ENCODE measurements around the gene CPOX.
"Not testable (repeated sequence)": the region's sequence is repeated elsewhere in the genome, so short reads cannot be mapped to it uniquely, and the experiment has no call there.

Gene CPOX

DNA sequence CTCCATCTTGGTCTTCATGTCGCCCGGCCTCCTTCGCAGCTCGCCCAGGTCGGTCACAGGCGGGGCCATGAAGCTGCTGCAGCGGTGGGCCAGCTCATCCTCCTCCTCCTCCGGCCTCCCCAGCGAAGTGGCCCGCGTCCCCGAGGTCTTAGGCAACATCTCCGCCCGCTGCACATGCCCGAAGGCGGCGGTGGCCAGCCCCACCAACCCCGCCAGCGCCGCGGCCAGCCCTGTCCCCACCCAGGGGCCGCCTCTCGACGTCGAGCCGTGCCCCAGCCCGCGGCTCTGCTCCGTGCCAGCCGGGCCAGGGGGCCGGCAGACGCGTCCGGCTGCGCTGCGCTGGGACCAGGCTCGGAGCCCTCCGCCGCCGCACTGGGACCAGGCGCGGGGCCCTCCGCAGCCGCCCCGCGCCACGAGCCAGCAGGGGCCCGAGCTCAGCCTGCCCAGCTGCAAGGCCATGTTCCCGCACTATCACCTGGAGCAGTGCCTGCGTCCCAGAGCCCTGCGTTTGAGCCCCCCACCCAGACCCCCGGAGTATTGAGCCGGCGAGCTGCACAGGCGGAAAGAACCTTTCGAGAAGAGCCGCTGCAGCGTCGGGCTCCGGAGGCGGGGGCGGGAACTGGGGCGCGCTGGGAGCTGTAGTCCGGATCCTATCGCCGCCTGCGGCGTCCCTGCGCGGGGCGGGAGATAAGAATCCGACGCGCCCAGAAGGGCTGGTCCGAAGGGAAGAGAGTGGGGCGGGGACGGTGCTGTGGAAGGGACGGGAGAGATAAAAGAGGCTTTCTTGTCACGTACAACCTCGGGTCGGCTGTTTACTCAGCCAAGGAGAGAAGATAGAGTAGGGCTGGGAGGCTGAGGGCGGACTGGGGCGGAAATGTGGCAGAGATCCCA lies at the start of gene CPOX:
Gene CPOX, minus strand, starts transcription at position 566 of the 891 bp plus-strand sequence. Its CDS starts 107 bp downstream, at position 459.
- DNase-seq (ENCODE audit: low read depth), result peak; percentile 59

GRCh38 chr3:98642769-98643168 lies 49.4 kb upstream of the CPOX start:
- DNase-seq (ENCODE audit: low read depth), result not testable (repeated sequence)

GRCh38 chr3:98641756-98642155 lies 48.3 kb upstream of the CPOX start:
- not testable (repeated sequence) for DNase-seq (ENCODE audit: low read depth)

- DNase-seq (ENCODE audit: low read depth), result not testable (repeated sequence)
Observed at GRCh38 chr3:98638515-98638914, 45.1 kb upstream of the CPOX start.

DNA sequence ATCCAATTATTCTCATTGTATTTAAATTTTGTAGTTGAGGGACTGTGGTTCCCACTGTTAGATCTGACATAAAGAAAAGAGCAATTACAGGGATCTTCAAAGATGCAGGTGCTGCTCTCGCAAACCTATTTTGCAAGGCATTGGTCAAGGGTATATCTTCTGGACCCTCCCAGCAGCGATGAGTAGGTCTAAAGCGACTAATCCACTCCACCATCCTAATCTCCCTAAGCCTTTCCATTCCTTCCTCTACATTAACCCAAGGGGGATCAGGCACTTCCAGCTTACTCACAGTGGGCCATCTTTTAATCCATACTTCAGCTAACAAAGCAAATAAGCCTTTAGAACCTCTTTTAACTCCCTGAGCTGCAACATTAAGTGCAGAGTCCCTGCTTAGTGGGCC lies 37.0 kb upstream of the CPOX start:
- DNase-seq (ENCODE audit: low read depth), result no peak

GRCh38 chr3:98628317-98628716 lies 34.9 kb upstream of the CPOX start:
- no peak for DNase-seq (ENCODE audit: low read depth)

DNA sequence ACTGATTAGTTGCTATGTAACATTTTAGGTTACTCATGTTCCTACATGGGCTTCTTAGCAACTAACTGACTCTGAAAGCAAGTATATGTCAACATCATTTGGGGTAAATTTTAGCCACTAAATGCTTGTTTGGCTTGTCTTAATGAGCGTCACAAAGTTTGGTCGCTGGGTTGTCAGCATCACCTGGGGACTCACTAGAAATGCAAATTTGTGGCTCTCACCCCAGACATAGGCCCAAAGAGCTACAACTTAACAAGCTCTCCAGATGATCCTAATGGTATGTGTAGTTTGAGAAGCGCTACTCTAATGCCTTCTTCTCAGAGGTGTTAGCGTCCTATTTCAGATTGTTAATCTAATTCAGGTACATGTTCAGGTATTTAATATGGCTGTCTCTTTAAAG lies 32.7 kb upstream of the CPOX start:
- DNase-seq (ENCODE audit: low read depth), result no peak

GRCh38 chr3:98623572-98624280 lies 30.3 kb upstream of the CPOX start:
- no peak for DNase-seq (ENCODE audit: low read depth)

DNA sequence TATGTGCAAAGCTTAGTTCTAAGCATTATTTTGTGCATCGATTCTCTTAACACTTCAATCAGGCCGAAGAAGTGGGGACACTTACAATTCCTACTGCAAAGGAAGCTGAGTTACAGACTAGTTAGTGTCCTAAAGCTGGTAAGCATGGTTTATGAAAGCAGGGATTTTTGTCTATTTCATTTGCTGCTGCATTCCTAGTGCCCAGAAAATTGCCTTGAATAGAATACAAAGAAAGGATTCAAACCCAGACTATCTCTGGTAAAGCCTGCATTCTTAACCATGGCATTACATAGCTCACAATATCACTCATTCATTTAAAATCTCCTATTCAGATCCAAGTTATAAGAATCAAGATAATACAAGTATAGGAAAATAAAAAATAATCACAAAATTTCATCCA lies 24.4 kb upstream of the CPOX start:
- DNase-seq (ENCODE audit: low read depth), result no peak

- DNase-seq (ENCODE audit: low read depth), result no peak
Observed at GRCh38 chr3:98613616-98614015, 20.2 kb upstream of the CPOX start.

DNA sequence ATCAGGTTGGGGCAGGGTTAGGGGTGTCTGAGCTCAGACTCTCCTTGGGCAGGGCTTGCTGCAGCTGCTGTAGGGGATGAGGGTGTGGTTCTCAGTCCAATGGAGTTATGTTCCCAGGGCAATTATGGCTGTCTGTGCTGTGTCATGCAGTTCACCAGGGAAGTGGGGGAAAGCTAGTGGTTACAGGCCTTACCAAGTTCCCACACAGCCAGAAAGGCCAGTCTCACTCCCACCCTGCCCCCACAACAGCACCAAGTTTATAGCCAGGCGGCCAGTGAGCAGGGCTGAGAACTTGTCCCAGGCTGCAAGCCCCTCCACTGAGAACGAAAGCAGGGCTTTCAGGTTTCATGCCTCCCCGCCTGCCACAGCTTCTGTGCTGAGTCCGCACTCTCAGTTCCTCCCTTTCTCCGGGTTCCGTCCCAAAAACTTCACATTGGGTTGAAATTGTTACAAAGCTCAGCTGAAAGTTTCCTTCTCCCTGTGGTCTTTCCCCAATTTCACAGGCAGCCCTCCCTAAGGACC lies 19.6 kb upstream of the CPOX start:
- no peak for DNase-seq (ENCODE audit: low read depth)

GRCh38 chr3:98612587-98612986 lies 19.2 kb upstream of the CPOX start:
- DNase-seq (ENCODE audit: low read depth), result no peak

GRCh38 chr3:98608029-98608428 lies 14.6 kb upstream of the CPOX start:
- no peak for DNase-seq (ENCODE audit: low read depth)

DNA sequence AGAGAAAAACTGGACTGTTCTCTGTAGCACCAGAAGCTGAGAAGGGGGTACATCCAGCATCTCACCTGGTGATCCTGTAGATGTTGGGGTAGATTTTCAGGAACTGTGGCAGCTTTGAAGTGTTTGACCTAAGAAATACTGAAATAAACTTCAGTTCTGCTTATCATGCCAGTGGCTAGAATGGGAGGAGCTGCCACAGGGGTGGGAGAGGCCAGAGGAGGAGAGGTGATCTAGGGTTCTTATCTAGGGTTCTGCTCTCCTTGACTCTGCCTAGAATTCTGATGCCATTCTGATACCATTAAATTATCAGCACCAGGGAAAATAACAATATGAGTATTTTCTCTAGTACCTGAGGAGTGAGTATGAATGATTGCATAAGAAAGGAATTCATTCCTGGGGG lies 10.2 kb upstream of the CPOX start:
- no peak for DNase-seq (ENCODE audit: low read depth)

DNA sequence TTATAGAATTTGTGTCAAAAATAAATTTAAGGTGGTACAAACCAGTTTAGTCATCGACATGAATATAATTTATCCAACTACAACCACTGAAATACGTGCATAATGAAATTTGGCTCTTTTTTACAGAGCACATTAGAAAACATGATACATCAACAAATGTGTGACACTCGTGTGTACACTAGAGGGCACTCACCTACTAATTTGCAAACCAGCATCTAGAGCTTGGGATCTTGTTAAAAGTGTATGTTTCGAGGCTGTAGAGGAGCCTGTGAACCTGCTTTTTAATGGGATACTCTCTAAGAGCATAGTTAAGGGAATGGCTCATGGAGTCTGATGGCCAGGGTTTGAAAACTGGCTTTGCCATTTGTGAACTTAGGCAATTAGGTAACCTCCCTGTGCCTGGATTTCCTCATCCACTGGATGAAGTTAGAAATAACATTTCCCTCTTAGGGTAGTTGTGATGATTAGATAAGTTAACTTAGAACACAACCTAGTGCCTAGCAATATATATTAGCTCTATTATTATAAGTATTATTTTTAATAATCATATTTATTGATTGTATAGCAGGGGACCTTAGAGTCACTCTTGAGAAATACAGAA lies 8.8 kb upstream of the CPOX start:
- no peak for DNase-seq (ENCODE audit: low read depth)

DNA sequence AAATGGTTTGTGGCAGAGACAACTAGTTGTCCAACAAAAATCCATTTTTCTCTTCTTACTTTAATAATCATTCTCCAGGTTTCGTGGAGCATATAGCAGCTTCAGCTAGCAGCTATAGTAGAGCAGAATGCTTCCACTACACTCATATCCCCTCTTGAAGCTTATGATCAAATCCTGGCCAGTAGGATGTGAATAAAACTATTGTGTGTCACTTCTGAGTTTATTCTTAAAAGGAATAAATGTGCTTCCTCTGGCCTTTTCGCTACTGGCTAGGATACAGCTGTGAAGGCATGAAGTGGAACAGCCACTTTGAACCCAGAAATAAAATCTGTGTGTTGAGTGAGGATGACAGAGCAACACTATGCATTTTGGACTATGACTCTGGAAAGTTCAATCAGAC lies 7.8 kb upstream of the CPOX start:
- DNase-seq (ENCODE audit: low read depth), result no peak

DNA sequence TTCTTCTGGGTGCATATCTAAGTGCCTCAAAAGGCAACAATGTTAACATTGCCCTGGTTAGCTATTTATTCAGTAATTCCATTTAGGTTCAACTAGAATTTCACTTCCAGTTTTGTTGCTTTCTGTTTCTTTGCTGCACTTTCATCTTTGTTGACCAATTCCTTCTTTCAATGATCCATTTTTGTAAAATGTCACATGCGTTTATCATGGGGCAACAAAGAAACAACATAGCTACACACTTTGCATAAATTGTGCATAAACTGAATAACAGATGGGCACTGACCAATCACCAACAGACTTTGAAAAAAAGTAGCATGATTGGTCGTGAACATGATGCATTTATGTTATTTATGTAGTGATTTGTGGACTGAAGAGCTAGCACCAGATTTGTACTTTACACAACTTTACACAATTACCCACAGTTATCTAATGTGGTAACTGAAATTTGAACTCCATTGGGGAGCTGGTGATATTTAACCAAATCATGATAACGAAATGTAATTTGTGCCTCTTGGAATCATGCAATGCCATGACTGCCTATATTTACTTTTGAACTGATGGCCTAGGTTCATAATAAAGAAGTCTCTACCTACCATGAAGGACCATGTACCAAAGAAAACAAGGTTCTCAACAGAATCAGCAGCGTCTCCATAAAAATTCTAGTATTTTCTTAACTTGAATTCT lies 7.1 kb upstream of the CPOX start:
- no peak for DNase-seq (ENCODE audit: low read depth)

DNA sequence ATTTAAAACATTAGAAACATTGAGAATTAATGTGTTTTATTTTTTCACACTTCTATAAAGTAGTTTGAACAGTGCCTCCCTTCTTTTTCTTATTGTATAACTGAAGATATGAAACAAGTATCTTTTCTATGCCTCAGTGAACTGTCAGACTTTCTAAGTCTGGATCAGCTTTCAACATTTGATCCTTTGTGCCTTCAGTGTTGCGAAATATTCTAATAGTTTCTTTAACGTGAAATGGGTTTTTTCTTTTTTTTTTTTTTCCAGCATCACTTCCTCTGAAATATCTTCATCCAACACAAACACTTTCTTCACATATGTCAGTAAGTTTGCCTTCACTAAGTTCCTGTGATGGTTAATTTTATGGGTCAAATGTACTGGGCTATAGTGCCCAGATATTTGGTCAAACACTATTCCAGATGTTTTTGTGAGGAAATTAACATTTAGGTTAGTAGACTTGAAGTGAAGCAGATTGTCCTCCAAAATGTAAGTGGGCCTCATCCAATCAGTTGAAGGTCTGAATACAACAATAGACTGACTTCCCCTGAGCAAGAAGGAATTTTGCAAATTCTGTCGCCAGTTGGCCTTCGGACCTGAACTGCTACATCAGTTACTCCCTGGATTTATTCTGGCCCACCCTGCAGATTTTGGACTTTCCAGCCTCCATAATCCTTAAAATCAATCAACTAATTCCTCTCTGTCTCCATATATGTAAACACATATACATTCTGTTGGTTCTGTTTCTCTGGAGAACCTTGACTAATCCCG lies 6.4 kb upstream of the CPOX start:
- DNase-seq (ENCODE audit: low read depth), result no peak

- no peak for DNase-seq (ENCODE audit: low read depth)
Observed at GRCh38 chr3:98598492-98598891, 5.1 kb upstream of the CPOX start.

DNA sequence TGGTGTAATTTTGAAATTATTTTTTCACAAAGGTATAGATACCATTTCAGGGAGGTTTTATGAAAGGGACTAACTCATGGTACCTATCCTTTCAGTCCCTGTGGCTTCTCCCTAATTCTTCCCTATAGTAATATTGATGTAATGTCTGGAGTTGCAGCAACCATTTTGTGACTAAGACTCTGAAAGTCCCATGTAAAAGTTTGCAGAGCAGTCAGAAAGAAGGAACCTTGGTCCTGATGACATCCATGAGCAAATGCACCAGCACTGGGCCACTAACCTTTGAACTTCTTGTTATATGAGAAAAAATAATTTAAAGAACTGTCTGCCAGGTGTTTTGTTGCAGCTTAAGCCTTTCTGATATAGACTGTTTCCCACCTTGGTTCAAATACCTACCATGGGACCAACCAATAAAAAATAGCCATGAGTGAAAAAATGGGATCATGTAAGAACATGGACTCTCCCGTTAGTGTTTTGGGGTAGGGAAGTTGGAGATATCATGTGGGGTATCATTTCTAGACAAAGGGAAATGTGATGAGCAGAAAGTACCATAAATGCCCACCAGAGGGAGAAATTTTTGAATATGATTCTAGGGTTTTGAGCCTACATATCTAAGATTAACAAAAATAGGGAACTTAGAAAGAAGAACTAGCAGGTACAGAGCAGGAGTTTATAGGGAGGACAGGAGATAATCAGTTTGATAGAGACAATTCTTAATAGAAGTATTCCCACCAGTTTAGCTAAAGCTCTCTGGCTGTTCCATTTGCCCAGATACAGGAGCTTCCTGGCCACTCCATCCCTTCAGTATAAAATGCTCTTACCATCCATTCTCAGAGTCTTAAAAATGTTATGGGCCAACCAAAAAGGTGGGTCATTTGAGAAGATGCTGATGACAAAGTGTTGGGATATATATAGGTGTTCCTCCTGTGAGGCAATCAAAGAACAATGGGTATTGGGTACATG lies 3.4 kb upstream of the CPOX start:
- no peak for DNase-seq (ENCODE audit: low read depth)
